ENCODE measurements around the gene ZNF584.
A peak's percentile ranks its signal among the peaks of the same experiment; 100 is the strongest.

Gene ZNF584

DNA sequence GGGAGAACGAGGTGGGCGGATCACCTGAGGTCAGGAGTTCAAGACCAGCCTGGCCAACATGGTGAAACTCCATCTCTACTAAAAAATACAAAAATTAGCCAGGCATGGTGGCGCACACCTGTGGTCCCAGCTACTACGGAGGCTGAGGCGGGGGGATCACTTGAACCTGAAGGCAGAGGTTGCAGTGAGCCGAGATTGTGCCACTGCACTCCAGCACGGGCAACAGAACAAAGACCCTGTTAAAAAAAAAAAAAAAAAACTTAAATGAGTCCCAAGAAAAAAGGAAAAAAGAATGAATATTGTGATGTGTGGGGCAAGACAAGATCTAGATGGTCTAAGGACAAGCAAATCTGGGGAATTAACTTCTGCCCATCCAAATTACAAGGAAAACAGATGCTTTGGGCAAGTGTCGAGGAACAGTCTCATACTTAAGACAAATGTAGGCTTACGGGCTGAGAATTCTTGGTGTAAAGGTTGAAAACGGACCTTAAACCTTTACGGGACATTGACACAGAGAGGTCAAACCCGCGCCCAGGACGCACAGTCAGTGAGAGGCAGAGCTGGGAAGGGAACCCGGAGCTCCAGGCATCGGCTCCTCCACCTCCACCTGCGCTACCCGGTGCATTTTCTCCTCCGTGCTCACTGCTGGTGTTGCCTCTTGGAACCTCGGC lies 57.8 kb downstream of the ZNF584 start:
- no peak for DNase-seq (ENCODE audit: low read depth in 2 of 2)

DNA sequence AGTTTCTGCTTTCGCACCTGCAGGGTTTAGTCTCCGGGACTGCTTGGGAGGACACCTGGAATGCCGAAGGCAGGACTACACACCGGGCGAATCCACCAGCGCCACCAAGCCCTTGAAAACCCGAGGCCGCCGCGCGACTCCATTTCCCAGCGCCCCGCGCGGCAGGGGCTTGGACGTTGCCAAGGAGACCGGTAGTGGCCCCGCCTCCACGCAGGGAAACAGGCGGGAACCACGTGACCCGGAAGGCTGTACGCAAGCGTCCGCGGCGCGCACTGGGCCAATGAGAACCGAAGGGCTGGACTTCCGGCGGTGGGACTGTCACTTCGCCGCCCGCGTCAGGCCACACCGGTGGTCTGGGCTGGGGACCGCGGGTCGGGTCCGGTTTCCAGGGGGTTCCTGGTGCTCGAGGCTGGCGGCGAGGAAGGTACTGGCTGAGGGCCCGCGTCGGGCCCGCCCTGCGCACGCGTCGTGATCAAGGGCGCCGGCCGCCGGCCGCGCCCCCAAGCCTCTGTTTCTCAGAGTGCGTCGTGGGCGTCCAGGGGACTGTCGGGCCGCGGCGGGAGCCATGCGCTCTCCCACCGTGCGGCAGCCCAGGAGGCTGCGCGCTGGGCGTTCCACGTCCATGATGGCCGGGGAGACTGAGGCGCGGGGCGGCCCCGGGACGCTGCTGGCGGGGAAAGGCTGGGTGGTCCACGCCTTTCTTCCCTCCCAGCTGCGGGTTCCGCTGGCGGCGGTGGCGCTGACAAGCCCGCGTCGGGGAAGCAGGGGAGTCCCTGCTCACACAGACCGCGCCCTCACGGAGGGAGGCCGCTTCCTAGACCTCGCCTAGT lies 58.5 kb downstream of the ZNF584 start, which contains the start of gene ZNF324:
ZNF324 (plus strand) TSS at position 321 of the 830 bp plus-strand sequence. CDS start 2,106 bp downstream, outside the sequence.
- peak; percentile 96 to 99 for DNase-seq (ENCODE audit: low read depth in 2 of 2)

All from activated CD4-positive, alpha-beta T cell treated with anti-CD3 and anti-CD28 coated beads for 24 hours (primary cell).